Muscle layer of colon (tissue), 2 donors: ENCODE data around the gene LRRC4C.

Source experiments
- H3K27ac ChIP-seq: one replicate; pipeline ENCODE4 v1.7.0; 2013; ENCODE audit warnings: low read depth, mild to moderate bottlenecking, low read length, moderate library complexity
- H3K27me3 ChIP-seq, 2 donors: one replicate each; pipeline ENCODE4 v1.7.0; 2013; ENCODE audit warnings: low read length in 2 of 2, mild to moderate bottlenecking in 2 of 2; ENCODE audit not compliant: insufficient read depth in 2 of 2, control insufficient read depth in 1 of 2
- H3K36me3 ChIP-seq: one replicate; pipeline ENCODE4 v1.7.0; 2013; ENCODE audit warnings: mild to moderate bottlenecking, low read length; ENCODE audit not compliant: insufficient read depth
- H3K4me1 ChIP-seq: one replicate; pipeline ENCODE4 v1.7.0; 2013; ENCODE audit warnings: mild to moderate bottlenecking, low read length; ENCODE audit not compliant: insufficient read depth
- H3K4me3 ChIP-seq, 2 donors: one replicate each; pipeline ENCODE4 v1.7.0; 2013; ENCODE audit warnings: low read length in 2 of 2, low read depth in 1 of 2, mild to moderate bottlenecking in 1 of 2, moderate library complexity in 1 of 2
- H3K9ac ChIP-seq: one replicate; pipeline ENCODE4 v1.7.0; 2013; ENCODE audit warnings: low read length
- H3K9me3 ChIP-seq: one replicate; pipeline ENCODE4 v1.7.0; 2013; ENCODE audit warnings: mild to moderate bottlenecking, low read length
- donor health status: abdominal sarcoma.
- donor health status: Adenocarcinoma of cecum.

Gene LRRC4C

DNA sequence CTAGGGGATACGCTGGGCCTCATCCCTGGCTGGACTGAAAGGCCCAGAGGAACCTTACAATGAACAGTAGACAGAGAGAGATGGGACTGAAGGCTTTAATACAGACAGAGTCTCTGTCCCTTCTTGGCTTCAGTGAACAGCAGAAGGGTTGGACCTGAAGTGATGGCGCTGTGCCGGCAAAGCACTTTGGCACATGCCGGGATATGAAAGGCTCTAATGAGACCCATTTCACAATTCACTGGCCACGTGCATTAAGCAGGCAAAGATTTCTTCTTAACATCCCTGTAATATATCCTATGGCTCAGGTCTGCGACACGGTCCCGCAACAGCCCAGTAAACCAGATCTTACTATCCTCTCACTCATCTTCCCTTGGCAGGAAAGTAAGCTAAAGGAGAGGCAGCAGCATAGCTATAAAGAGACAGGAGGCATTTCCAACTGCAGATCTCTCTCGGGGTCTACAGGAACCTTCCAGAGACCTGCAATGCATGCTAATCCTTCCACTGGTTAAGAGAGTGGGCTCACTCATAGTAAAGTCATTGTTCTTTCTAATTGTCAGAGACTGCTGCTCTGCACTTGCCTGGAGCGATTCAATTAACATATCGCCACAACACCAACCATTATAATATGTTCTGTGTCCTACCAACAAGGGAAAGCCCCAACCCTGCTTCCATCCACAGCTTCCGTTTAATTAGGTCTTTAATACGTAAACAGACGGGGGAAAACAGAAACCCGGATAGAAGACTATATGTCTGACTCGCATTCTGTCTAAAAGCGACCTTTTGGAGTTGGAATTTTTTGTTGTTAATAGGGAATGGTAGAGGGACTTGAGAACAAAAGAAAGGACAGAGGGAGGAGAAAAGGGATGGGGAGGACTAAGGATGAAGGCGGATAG is 1179.0 kb downstream of the LRRC4C start:
- Histone ChIP-seq H3K36me3 (no peaks in the 10 kb centered on the region), H3K9ac (no peak overlapping the region), H3K27ac (no peak overlapping the region), H3K4me1 (no peaks in the 10 kb centered on the region), H3K4me3 (no peak overlapping the region), H3K27me3 (no peaks in the 10 kb centered on the region), H3K9me3 (no peaks in the 10 kb centered on the region)

DNA sequence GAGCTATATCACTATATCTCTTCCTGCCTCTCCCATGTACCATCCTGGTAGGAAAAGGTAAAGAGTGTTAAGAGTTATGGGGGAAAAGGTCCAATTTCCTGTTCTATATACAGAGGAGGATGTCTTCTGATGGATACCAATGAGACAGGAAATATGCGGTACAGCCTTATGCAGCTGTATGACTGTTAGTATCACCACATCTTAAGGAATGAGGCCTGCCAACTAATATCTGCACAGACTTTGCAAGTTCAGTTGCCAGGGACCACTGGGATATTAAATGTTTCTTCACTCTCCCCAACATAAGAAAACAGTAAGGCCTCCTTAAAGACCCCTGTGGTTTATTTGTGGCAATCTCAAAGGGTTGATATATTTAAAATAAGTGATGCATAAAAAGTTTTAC is 1182.5 kb downstream of the LRRC4C start:
- H3K9ac ChIP-seq, result no peak overlapping the region
- no peaks in the 10 kb centered on the region for H3K4me1 ChIP-seq
- H3K27ac ChIP-seq, result no peak overlapping the region
- no peak overlapping the region for H3K4me3 ChIP-seq
- H3K27me3 ChIP-seq, result no peaks in the 10 kb centered on the region
- no peaks in the 10 kb centered on the region for H3K9me3 ChIP-seq
- no peaks in the 10 kb centered on the region for H3K36me3 ChIP-seq

DNA sequence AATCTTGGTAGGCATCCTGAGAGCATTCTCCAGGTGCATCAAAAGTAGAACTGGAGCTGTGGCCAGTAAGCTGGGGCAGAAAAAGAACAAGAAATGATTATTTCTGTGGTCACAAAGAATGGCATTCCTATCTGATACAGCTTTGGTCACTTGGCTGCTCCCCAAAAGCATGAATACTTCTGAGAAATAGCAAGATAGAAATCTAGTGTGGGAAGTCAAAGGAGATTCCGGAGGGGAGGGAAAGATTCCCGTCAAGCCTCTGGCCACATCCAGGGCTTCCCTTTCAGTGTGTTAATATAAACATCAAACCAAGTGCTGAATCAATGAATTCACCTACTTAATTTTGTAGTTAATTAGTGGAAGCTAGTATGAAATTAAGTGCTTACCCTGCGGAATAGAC is 1185.4 kb downstream of the LRRC4C start:
- no peak overlapping the region for H3K27ac ChIP-seq

DNA sequence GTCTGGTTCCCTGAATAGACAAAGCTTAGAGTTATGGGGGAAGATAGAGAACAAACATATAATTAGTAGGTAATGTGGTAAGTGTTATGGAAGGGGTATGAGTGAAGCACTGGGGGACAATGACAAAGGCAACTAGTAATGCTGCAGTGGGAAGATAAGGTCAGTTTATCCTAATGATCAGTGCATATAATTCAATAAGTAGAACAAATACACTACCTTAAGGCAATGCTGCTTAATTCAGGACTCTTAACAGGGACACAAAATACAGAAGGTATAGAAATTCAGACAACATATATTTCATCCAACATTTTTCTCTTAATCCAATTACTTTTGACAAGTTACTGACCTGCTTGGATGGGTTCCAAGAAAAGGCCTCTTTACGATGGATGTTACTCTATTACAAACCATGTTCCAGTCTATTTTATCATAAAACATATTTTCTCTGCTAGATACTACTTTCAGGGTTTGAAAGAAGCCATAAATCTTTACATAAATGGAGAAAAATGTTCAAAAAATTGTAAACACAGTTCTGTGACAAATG is 1186.2 kb downstream of the LRRC4C start:
- Histone ChIP-seq H3K4me3 (no peak overlapping the region), H3K27me3 (no peaks in the 10 kb centered on the region), H3K4me1 (no peaks in the 10 kb centered on the region), H3K9me3 (no peaks in the 10 kb centered on the region), H3K36me3 (no peaks in the 10 kb centered on the region), H3K27ac (no peak overlapping the region), H3K9ac (no peak overlapping the region)

More for the DNA sequence above, 1185.4 kb downstream of the LRRC4C start:
- Histone ChIP-seq H3K9me3 (no peaks in the 10 kb centered on the region), H3K36me3 (no peaks in the 10 kb centered on the region), H3K4me3 (no peak overlapping the region), H3K27me3 (no peaks in the 10 kb centered on the region), H3K4me1 (no peaks in the 10 kb centered on the region), H3K9ac (no peak overlapping the region)

DNA sequence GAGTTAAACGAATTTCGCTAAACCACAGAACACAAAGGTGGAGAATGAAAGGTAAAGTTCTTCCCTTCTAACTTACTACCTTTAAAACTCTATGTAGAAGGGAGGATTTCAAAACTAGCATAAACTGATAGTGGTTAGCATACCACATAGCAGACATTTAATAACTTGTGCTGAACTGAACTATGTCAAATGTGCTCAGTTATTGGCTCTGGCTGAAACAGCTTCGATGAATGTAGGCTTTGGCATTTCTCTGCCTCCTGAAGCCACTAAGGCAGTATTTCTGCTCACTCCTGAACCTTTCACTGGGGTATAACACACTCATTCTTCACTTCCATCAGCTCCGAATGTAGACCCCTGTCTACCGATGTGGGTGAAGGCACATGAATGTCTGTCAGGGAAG is 1188.1 kb downstream of the LRRC4C start:
- no peak overlapping the region for H3K9ac ChIP-seq
- H3K36me3 ChIP-seq, result no peaks in the 10 kb centered on the region
- no peak overlapping the region for H3K27ac ChIP-seq
- H3K4me3 ChIP-seq, result no peak overlapping the region
- H3K9me3 ChIP-seq, result no peaks in the 10 kb centered on the region
- H3K4me1 ChIP-seq, result no peaks in the 10 kb centered on the region
- no peaks in the 10 kb centered on the region for H3K27me3 ChIP-seq

DNA sequence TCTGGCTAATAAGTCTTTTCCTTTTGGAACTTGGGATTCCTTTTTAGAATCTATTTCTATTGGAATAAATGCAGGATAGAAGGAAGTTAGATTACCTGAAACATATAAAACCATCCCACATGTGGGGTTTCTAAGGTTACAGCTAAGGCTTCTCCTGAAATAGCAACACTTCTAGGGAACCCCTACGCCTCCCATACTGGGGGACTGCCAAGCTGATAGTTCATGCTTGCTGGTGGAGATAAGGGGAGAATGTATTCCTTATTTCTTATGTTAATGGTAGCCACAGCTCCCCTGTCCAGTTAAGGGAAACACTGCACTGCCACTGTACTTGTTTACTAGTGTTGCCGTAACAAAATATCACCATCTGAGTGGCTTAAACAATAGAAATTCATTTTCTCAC is 1189.6 kb downstream of the LRRC4C start:
- Histone ChIP-seq H3K4me3 (no peak overlapping the region), H3K27ac (no peak overlapping the region), H3K36me3 (no peaks in the 10 kb centered on the region), H3K4me1 (no peaks in the 10 kb centered on the region), H3K9me3 (no peaks in the 10 kb centered on the region), H3K9ac (no peak overlapping the region), H3K27me3 (no peaks in the 10 kb centered on the region)

DNA sequence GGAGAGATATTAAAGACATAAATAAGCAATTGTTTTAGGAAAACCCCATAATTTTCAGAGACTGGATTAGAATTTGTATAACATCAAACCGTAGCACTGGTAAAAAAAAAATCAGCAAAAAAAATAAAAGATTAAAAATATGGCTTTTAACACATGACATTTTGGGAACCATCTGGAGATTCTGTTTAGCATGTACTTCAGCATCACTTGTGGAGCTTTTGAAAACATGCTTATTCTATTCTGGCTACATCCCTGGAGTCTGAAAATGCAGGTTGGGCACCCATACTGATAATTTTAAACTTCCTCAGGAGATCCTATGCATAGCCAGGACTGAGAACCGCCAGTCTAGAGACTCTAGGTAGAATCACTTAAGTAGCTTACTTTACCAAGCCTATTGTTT is 1190.9 kb downstream of the LRRC4C start:
- H3K9ac ChIP-seq, result no peak overlapping the region
- H3K27me3 ChIP-seq, result no peaks in the 10 kb centered on the region
- no peaks in the 10 kb centered on the region for H3K4me1 ChIP-seq
- H3K4me3 ChIP-seq, result no peak overlapping the region
- H3K27ac ChIP-seq, result no peak overlapping the region
- H3K9me3 ChIP-seq, result no peaks in the 10 kb centered on the region
- no peaks in the 10 kb centered on the region for H3K36me3 ChIP-seq

DNA sequence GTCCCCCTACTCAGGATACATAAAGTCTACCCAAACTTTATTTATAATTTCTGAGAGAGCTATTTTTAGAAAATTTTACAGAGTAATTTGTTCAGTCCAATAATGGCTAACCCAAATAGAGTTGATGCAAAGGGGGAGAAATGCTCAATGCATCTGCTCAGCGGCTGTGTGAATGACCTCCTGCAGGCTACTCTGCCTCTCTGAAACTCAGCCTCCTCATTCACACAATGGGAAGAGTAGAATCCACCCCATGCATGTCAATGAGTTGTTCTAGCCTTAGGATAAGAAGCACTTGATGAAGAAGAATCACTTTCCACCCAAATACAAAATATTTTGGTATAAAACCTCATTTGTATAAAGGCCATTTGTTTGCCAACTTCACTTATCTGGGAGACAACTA is 1204.0 kb downstream of the LRRC4C start:
- H3K27me3 ChIP-seq, result no peaks in the 10 kb centered on the region
- no peak overlapping the region for H3K9ac ChIP-seq
- H3K9me3 ChIP-seq, result no peaks in the 10 kb centered on the region
- no peak overlapping the region for H3K27ac ChIP-seq
- H3K36me3 ChIP-seq, result no peaks in the 10 kb centered on the region
- H3K4me1 ChIP-seq, result no peaks in the 10 kb centered on the region
- no peak overlapping the region for H3K4me3 ChIP-seq

DNA sequence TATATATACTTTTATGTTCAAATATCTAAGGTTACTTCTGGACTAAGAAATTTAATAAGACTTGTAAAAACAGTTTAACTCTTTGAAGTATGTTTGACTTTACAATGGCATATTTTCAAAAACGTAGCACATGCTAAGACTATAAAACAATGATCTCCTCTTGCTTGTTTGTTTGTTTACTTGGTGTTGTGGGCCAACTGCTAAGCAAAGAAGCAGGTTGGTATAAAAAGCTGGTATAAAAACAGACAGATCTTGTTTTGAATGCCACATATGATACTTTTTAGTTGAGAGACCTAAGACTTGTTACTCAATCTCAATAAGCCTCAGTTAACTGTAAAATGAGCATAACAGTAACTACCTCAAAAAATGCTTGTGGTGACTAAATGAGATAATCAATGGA is 1206.3 kb downstream of the LRRC4C start:
- Histone ChIP-seq H3K9me3 (no peaks in the 10 kb centered on the region), H3K4me1 (no peaks in the 10 kb centered on the region), H3K27ac (no peak overlapping the region), H3K36me3 (no peaks in the 10 kb centered on the region), H3K4me3 (no peak overlapping the region), H3K27me3 (no peaks in the 10 kb centered on the region), H3K9ac (no peak overlapping the region)

DNA sequence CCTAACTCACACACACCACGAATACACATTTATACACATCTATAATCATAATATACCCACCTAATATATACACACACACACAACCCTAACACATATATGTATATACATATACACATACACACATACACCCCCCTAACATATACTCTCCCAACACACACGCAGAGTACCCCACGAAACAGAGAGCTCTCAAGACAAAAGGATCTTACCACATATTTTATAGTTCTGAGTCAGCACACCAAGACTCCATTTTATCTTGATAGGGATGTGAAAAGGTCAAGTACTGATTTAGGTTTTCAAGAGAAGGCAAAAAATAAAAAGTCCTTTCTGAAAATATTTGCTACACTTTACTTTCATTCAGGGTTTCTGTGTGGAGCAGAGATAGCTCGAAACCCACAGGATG is 1207.2 kb downstream of the LRRC4C start:
- no peak overlapping the region for H3K4me3 ChIP-seq
- no peak overlapping the region for H3K9ac ChIP-seq
- no peaks in the 10 kb centered on the region for H3K9me3 ChIP-seq
- no peaks in the 10 kb centered on the region for H3K36me3 ChIP-seq
- H3K4me1 ChIP-seq, result no peaks in the 10 kb centered on the region
- no peaks in the 10 kb centered on the region for H3K27me3 ChIP-seq
- H3K27ac ChIP-seq, result no peak overlapping the region

DNA sequence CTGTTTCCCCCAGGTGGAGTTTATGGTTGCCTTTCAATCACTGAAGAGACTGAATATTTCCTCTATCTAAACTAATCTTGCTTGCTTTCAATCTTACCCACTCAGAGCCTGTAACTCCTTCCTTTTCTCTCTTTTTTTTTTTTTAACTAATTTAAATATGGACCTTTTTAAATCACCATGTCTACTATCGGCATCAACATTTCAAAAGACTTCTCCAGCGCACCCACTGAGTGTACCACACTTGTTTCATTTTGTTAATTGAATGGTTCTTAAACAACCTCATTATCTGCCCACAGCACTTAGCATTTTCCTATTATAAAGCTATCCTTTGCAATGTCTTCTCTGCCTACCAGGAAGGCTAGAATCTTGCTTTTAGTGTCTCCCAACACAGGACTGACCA is 1212.5 kb downstream of the LRRC4C start:
- H3K4me3 ChIP-seq, result no peak overlapping the region
- no peaks in the 10 kb centered on the region for H3K36me3 ChIP-seq

DNA sequence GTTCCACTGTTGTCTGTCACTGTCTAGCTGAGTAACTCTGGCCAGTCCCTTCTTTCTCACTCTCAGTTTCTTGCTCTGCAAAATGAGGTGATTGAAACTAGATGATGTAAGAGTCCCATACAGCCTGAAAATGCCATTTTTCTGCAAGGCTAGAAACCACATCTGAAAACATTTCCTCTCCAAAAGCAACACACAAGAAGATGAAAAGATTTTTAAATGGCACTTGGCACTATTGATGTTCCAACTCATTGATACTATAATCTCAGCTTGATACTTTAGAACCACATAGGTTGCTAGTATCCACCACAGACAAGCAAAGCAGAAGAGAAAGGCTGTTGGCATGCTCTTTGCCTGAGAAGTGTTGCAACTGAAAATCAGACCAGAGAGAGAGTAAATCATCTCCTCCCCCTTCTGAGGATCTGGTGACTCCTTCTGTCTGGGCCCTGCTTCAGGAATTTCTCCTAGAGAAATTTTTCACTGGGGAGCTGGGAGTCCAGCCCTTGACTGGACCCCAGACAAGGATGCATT is 1217.9 kb downstream of the LRRC4C start:
- Histone ChIP-seq H3K36me3 (no peaks in the 10 kb centered on the region), H3K4me3 (no peak overlapping the region), H3K27ac (no peak overlapping the region), H3K27me3 (no peaks in the 10 kb centered on the region), H3K4me1 (no peaks in the 10 kb centered on the region), H3K9ac (no peak overlapping the region), H3K9me3 (no peaks in the 10 kb centered on the region)

More for the DNA sequence above, 1212.5 kb downstream of the LRRC4C start:
- no peak overlapping the region for H3K27ac ChIP-seq
- H3K4me1 ChIP-seq, result no peaks in the 10 kb centered on the region
- H3K27me3 ChIP-seq, result no peaks in the 10 kb centered on the region
- no peak overlapping the region for H3K9ac ChIP-seq
- no peaks in the 10 kb centered on the region for H3K9me3 ChIP-seq
